Raji (cell line): ENCODE measurements around the gene UBE2D2.

Experiments
- POLR2A ChIP-seq: IDR thresholded peaks from 2 replicates; pipeline ENCODE4 v1.6.1; 2011; ENCODE audit warnings: low read depth, low read length, control low read depth; ENCODE audit not compliant: insufficient read depth

Gene UBE2D2

GRCh38 chr5:139652788-139653241, 91.7 kb downstream of the UBE2D2 start:
- TF ChIP-seq POLR2A = no peak

GRCh38 chr5:139653616-139654015, 92.5 kb downstream of the UBE2D2 start:
- TF ChIP-seq POLR2A = no peak

- no peak for TF ChIP-seq POLR2A
Measured at GRCh38 chr5:139654464-139654863, 93.3 kb downstream of the UBE2D2 start.

- no peak for TF ChIP-seq POLR2A
Measured at GRCh38 chr5:139654871-139655491, 93.8 kb downstream of the UBE2D2 start.

- TF ChIP-seq POLR2A = no peak
Measured at GRCh38 chr5:139655727-139656271, 94.7 kb downstream of the UBE2D2 start.

GRCh38 chr5:139657363-139658321, 96.5 kb downstream of the UBE2D2 start:
- no peak for TF ChIP-seq POLR2A

- no peak for TF ChIP-seq POLR2A
Measured at GRCh38 chr5:139658501-139658927, 97.4 kb downstream of the UBE2D2 start.

GRCh38 chr5:139658928-139659667, 98.0 kb downstream of the UBE2D2 start:
- TF ChIP-seq POLR2A = no peak

GRCh38 chr5:139659695-139660101, 98.6 kb downstream of the UBE2D2 start:
- TF ChIP-seq POLR2A = no peak

GRCh38 chr5:139660105-139660922, 99.2 kb downstream of the UBE2D2 start:
- TF ChIP-seq POLR2A = no peak

- no peak for TF ChIP-seq POLR2A
Measured at GRCh38 chr5:139660923-139661814, 100.0 kb downstream of the UBE2D2 start.

- TF ChIP-seq POLR2A = no peak
Measured at GRCh38 chr5:139662617-139663016, 101.5 kb downstream of the UBE2D2 start.
